ENCODE results near the gene UBE2H. TPM values are rescaled to one million over a fixed set of nuclear protein-coding genes. Genes with fewer than 3 reads are reported as not detected.

Gene UBE2H
- total RNA-seq, 4 donors from 2014 or later: 82.7 to 162 (median 103) TPM

DNA sequence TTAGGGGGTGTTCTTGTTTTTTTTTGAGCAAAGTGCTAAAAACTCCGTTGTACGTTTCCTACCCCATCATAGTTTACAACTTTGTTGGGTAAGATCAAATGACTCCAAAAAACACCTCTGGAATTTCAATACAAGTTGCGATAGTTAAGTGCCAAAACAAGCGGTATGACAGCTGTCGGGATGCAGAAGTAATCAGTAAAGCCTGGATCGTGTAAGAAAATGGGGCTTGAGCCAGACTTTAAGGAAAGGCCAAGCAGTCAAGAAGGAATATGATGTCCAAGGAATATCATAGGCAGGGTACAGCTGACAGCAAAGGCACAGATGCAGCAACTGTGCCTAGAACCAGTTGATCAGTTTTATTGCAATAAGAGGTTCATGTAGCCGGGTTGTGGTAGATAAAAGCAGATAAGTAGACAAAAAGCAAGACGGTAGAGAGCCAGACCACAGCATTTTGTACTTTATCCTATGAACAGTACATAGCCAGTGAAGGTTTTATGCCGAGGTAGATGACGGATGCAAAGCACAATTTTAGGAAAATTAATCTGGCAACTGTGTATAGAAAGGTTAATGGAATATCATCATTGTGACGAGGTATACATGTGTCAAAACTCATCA, 45.5 kb downstream of the UBE2H start:
- Histone ChIP-seq H3K4me3 (no peak overlapping the region), H3K9me3 (no peaks in the 10 kb centered on the region), H3K27ac (peak overlapping the region; percentile 29 to 64 (median 54)), H3K4me1 (peaks cover 53 to 78% of the 10 kb centered on the region in 2 donors), H3K27me3 (no peaks in the 10 kb centered on the region), H3K36me3 (peaks cover 0 to 6% of the 10 kb centered on the region in 2 donors)
- in situ Hi-C loops (cut with MboI; ENCODE audit: low sequenced_read_pairs in 4 of 4): no loop called here
- intact Hi-C loops (cut with DNase I; ENCODE audit: low total_unique reads): no loop called here
- TF ChIP-seq, protein P1, sequence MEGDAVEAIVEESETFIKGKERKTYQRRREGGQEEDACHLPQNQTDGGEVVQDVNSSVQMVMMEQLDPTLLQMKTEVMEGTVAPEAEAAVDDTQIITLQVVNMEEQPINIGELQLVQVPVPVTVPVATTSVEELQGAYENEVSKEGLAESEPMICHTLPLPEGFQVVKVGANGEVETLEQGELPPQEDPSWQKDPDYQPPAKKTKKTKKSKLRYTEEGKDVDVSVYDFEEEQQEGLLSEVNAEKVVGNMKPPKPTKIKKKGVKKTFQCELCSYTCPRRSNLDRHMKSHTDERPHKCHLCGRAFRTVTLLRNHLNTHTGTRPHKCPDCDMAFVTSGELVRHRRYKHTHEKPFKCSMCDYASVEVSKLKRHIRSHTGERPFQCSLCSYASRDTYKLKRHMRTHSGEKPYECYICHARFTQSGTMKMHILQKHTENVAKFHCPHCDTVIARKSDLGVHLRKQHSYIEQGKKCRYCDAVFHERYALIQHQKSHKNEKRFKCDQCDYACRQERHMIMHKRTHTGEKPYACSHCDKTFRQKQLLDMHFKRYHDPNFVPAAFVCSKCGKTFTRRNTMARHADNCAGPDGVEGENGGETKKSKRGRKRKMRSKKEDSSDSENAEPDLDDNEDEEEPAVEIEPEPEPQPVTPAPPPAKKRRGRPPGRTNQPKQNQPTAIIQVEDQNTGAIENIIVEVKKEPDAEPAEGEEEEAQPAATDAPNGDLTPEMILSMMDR (IDR thresholded peaks at IDR 0.05 in 4 of 5, conservative IDR thresholded peaks at IDR 0.05 in 1 of 5): no peak
- no peak for TF ChIP-seq POLR2A (IDR thresholded peaks at IDR 0.05)
- ATAC-seq (no peak), DNase-seq (no peak)

DNA sequence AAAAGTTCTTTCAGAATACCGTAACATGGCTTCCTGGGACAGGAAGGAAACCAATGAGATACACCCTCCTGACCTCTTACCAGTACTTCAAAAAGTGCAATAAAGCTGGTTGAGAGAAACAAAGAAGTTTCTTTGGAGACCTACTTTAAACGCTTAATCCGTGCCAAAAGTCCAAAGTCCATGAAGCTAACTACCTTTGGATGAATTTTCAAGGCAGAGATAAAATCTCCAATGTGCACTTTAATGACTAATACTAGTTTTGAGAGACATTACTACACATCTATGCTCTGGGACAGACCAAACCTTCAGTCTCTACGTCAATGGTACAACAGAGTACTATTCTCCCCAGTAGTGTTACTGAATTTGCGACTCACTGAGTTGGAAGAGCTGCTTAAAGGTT, 46.1 kb downstream of the UBE2H start:
- Histone ChIP-seq H3K27me3 (no peaks in the 10 kb centered on the region), H3K9me3 (no peaks in the 10 kb centered on the region), H3K36me3 (peaks cover 0 to 6% of the 10 kb centered on the region in 2 donors), H3K4me3 (no peak overlapping the region), H3K4me1 (peaks cover 53 to 80% of the 10 kb centered on the region in 2 donors), H3K27ac (peak overlapping the region; percentile 29 to 64 (median 54))
- intact Hi-C loops (cut with DNase I; ENCODE audit: low total_unique reads): no loop called here
- ATAC-seq (peak; percentile 27 to 31), DNase-seq (no peak)
- in situ Hi-C loops (cut with MboI; ENCODE audit: low sequenced_read_pairs in 4 of 4): no loop called here
- TF ChIP-seq, protein P1 (IDR thresholded peaks at IDR 0.05 in 4 of 5, conservative IDR thresholded peaks at IDR 0.05 in 1 of 5): no peak
- TF ChIP-seq POLR2A (IDR thresholded peaks at IDR 0.05): no peak

DNA sequence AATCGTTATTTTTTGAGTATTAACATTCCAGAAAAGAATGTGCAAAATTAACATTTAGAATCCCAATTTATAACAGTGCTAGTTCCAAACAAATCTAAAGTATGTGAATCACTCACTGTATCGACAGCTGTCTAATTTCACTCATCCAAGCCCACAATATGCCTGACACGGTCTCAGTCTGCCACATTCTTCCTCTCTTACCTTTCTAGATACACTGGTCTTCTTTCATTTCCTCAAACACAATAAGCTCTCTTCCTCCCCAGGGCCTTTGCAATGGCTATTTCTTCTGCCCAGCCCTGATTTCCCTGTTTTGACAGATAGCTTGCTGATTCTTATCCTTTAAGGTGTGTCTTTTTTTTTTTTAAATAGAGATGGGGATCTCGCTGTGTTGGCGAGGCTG, 48.8 kb downstream of the UBE2H start:
- H3K4me1 ChIP-seq: peaks cover 55 to 79% of the 10 kb centered on the region in 2 donors
- TF ChIP-seq POLR2A (IDR thresholded peaks at IDR 0.05): no peak
- TF ChIP-seq, protein P1 (IDR thresholded peaks at IDR 0.05 in 4 of 5, conservative IDR thresholded peaks at IDR 0.05 in 1 of 5): no peak
- no peaks in the 10 kb centered on the region for H3K9me3 ChIP-seq
- no peaks in the 10 kb centered on the region for H3K36me3 ChIP-seq
- ATAC-seq: no peak
- H3K27ac ChIP-seq: peak overlapping the region; percentile 9 to 42 (median 18)
- DNase-seq: no peak
- intact Hi-C loops (cut with DNase I; ENCODE audit: low total_unique reads) (no loop called here), in situ Hi-C loops (cut with MboI; ENCODE audit: low sequenced_read_pairs in 4 of 4) (no loop called here)
- H3K4me3 ChIP-seq: no peak overlapping the region
- no peaks in the 10 kb centered on the region for H3K27me3 ChIP-seq

DNA sequence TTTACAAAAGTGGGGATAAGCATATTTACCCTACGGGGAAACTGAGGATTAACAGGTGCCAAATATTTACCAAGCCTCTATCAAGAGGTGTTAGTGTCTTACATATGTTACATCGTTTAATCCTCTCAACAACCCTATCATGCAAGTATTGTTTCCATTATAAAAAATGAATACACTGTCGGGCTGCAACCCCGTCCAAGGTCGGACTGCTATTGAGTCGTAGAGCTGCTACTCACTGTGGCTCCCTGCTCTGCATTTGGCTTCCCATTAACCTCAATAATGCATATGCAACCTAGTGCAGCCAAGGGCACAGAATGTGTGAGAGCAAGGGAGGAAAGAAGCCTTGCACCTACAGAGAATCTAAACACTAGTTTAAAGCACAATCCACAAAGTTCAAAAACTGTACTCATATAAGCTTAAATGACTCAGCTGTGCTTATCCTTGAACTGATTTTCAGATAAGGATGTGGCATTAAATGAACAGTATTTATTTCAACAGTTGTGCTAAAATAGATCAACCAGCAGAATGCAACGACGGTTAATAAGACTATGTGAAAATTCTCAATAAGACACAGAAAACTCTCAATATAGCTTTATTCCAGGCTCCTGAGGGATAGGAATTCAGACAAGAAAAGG, 49.9 kb downstream of the UBE2H start:
- H3K27me3 ChIP-seq: no peaks in the 10 kb centered on the region
- intact Hi-C loops (cut with DNase I; ENCODE audit: low total_unique reads): no loop called here
- no peak for TF ChIP-seq POLR2A (IDR thresholded peaks at IDR 0.05)
- TF ChIP-seq, protein P1 (IDR thresholded peaks at IDR 0.05 in 4 of 5, conservative IDR thresholded peaks at IDR 0.05 in 1 of 5): no peak
- H3K27ac ChIP-seq: peak overlapping the region; percentile 9 to 49 (median 18)
- no peaks in the 10 kb centered on the region for H3K9me3 ChIP-seq
- H3K36me3 ChIP-seq: no peaks in the 10 kb centered on the region
- H3K4me3 ChIP-seq: no peak overlapping the region
- in situ Hi-C loops (cut with MboI; ENCODE audit: low sequenced_read_pairs in 4 of 4): no loop called here
- ATAC-seq (no peak), DNase-seq (no peak)
- H3K4me1 ChIP-seq: peaks cover 55 to 79% of the 10 kb centered on the region in 2 donors
